Measurements from ENCODE around the gene EIF3D. TPM values are rescaled to one million over a fixed set of nuclear protein-coding genes. Genes with fewer than 3 reads are reported as not detected.
A peak's percentile ranks its signal among the peaks of the same experiment; 100 is the strongest.

EIF3D gene
- total RNA-seq, 1 experiment from 2014 or later: 211 TPM

GRCh38 chr22:36505998-36506635, 22.8 kb downstream of the EIF3D start:
- Histone ChIP-seq H3K27ac (peak overlapping the region; percentile 58; the same call in 1 of the 2 replicates), H3K4me3 (peak overlapping the region; percentile 66), H3K27me3 (no peaks in the 10 kb centered on the region), H3K36me3 (peaks cover 13% of the 10 kb centered on the region), H3K9me3 (replicated peaks) (no peaks in the 10 kb centered on the region), H3K4me1 (no peaks in the 10 kb centered on the region)
- DNase-seq: no peak

GRCh38 chr22:36497910-36498665, 30.9 kb downstream of the EIF3D start:
- H3K27ac ChIP-seq: no peak overlapping the region
- H3K36me3 ChIP-seq: peaks cover 13% of the 10 kb centered on the region

GRCh38 chr22:36493690-36494110, 35.3 kb downstream of the EIF3D start:
- Histone ChIP-seq H3K4me3 (no peak overlapping the region), H3K27me3 (no peaks in the 10 kb centered on the region), H3K4me1 (no peaks in the 10 kb centered on the region), H3K27ac (no peak overlapping the region), H3K9me3 (replicated peaks) (no peaks in the 10 kb centered on the region), H3K36me3 (peaks cover 12% of the 10 kb centered on the region; the same call in 1 of the 2 replicates)
- no peak for DNase-seq

More at GRCh38 chr22:36497910-36498665, 30.9 kb downstream of the EIF3D start:
- H3K4me1 ChIP-seq: no peaks in the 10 kb centered on the region
- no peaks in the 10 kb centered on the region for H3K9me3 ChIP-seq (replicated peaks)
- H3K4me3 ChIP-seq: no peak overlapping the region
- H3K27me3 ChIP-seq: no peaks in the 10 kb centered on the region
- DNase-seq: no peak

DNA sequence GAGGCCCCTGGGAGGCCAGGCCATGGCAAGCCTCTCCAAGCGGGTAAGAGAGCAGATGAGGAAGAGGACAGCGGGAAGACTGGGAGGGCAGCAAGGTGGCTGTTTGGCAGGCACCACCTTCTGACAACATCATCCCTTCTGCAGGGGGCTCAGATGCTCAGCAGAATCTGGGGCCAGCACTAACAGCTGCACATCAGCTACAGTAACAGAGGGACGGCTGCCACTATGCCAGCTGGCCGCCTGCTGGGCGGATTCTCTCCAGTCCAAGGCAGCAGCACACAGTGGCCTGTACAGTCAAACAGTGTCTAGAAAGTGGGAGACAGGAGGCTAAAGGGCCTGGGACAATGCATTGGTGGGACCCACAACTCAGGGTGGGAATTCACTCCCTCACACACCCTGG, 36.9 kb downstream of the EIF3D start:
- Histone ChIP-seq H3K4me3 (no peak overlapping the region), H3K27ac (no peak overlapping the region), H3K36me3 (peaks cover 12% of the 10 kb centered on the region; the same call in 1 of the 2 replicates), H3K27me3 (no peaks in the 10 kb centered on the region), H3K4me1 (no peaks in the 10 kb centered on the region), H3K9me3 (replicated peaks) (no peaks in the 10 kb centered on the region)
- DNase-seq: peak in 1 of 2 experiments; percentile 20

DNA sequence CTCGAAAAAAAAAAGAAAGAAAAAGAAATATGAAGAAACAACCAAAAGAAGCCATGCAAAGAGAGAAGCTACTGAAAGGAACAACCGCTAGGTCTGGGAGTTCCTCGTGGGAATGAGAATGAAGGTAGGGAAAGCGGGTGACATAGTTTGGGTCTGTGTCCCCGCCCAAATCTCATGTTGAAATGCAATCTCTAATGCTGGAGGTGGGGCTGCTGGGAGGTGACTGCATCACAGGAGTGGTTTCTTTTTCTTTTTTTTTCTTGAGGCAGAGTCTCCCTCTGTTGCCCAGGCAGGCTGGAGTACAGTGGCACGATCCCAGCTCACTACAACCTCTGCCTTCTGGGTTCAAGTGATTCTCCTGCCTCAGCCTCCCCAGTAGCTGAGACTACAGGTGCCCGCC, 37.8 kb downstream of the EIF3D start:
- Histone ChIP-seq H3K4me3 (no peak overlapping the region), H3K27me3 (no peaks in the 10 kb centered on the region), H3K9me3 (replicated peaks) (no peaks in the 10 kb centered on the region), H3K4me1 (no peaks in the 10 kb centered on the region), H3K36me3 (peaks cover 12% of the 10 kb centered on the region; the same call in 1 of the 2 replicates), H3K27ac (no peak overlapping the region)
- no peak for DNase-seq

DNA sequence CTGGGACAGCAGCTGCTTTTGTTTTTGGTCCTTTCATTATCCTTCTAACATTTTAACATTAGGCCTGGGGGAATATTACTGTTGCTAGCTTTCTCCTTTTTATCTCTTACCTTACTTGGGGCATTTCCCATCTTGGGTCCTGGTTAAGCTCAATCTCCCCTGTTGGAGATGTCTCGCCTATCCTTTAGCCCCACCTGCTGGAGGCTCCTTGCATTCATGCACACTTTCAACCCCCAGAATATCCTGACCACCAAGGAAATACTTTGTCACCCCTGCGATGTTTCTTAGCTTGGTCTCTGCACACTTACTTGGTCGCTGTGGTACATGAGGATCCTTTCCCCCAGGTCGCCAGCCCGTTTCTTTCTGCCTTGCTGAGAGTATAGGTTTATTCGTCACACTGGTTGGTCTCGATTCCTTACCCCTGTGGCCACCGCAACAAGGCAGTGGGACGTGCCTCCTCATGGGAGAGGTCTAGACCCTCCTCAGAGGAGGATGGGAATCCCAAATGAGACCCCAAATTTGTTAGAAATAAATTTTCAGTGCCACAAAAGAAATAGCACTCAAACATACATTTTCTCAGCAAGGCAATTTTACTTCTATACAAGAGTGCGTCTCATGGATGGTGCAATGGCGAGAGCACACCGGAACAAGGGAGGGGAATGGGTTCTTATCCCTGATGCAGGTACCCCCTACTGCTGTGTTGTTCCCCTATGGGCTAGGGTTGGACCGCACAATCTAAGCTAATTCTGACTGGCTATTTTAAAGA, 42.2 kb downstream of the EIF3D start:
- H3K4me3 ChIP-seq: no peak overlapping the region
- peak; percentile 63 to 78 for DNase-seq

DNA sequence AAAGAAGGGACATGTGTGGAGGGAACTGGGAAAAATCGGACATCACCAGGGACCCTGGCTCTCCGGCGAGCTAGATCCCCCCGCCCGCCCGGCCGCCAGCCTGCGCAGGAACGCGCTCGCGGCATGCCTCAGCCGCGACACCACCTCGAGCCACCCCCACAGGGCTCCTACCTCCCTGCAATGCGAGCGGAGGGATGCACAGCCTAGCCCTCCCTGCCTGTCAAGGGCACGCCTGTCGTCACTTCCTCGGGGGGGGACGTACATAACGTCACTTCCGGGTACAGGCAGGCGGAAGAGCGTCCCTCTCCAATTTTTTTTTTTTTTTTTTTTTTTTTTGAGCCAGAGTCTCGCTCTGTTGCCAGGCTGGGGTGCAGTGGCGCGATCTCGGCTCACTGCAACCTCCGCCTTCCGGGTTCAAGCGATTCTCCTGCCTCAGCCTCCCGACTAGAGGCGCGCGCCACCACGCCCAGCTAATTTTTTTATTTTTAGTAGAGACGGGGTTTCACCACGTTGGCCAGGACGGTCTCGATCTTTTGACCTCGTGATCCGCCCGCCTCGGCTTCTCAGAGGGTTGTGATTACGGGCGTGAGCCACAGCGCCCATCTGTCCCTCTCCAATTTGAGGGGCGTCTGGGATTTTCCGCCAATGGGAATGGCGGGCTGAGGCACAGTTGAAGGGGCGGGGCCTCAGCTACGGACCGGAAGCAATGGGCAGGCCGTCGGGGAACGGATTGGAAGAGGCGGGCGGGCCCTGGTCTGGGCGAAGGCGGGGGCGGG, 47.4 kb downstream of the EIF3D start, which contains the start of gene TXN2:
Gene TXN2 (minus strand): TSS at position 248 of the 776 bp plus-strand sequence. CDS start 803 bp downstream, outside the sequence.
- Histone ChIP-seq H3K4me3 (peak within 1 kb of the TSS; percentile 91), H3K4me1 (peaks cover 12% of the 10 kb centered on the region), H3K9me3 (replicated peaks) (no peaks in the 10 kb centered on the region), H3K27me3 (no peaks in the 10 kb centered on the region), H3K36me3 (no peaks in the 10 kb centered on the region; the same call in 1 of the 2 replicates), H3K27ac (peak within 1 kb of the TSS; percentile 98)
- DNase-seq: peak; percentile 97

More for the DNA sequence above, 42.2 kb downstream of the EIF3D start:
- Histone ChIP-seq H3K9me3 (replicated peaks) (no peaks in the 10 kb centered on the region), H3K4me1 (no peaks in the 10 kb centered on the region), H3K27ac (no peak overlapping the region), H3K27me3 (no peaks in the 10 kb centered on the region), H3K36me3 (no peaks in the 10 kb centered on the region)

DNA sequence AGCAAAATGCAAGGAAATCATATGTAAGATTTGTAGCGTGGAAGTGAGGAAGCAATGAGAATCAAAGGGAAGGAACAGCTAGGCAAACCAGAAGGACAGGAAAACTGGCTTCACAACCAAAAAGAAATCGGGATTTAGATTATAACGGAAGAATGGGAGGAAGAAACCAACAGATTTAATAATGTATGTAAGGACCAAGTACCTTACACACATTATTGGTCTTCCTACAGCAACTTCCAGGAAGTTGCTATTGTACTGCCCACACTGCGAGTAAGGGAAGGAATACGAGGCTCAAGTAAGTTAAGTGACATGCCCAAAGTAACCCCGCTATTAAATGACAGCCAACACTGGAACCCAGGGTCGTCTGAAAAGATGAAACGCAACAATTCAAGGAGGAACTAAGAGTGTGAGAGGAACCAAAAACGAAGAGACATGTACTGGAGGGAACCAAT, 48.0 kb downstream of the EIF3D start:
- Histone ChIP-seq H3K4me3 (peak overlapping the region; percentile 91), H3K36me3 (no peaks in the 10 kb centered on the region; the same call in 1 of the 2 replicates), H3K27ac (peak overlapping the region; percentile 98), H3K9me3 (replicated peaks) (no peaks in the 10 kb centered on the region), H3K4me1 (peaks cover 12% of the 10 kb centered on the region), H3K27me3 (no peaks in the 10 kb centered on the region)
- no peak for DNase-seq

GRCh38 chr22:36478966-36479365, 50.0 kb downstream of the EIF3D start:
- no peaks in the 10 kb centered on the region for H3K27me3 ChIP-seq
- peak; percentile 55 to 67 for DNase-seq
- H3K9me3 ChIP-seq (replicated peaks): no peaks in the 10 kb centered on the region
- no peak overlapping the region for H3K4me3 ChIP-seq
- H3K36me3 ChIP-seq: peaks cover 11% of the 10 kb centered on the region
- peaks cover 12% of the 10 kb centered on the region for H3K4me1 ChIP-seq
- no peak overlapping the region for H3K27ac ChIP-seq

DNA sequence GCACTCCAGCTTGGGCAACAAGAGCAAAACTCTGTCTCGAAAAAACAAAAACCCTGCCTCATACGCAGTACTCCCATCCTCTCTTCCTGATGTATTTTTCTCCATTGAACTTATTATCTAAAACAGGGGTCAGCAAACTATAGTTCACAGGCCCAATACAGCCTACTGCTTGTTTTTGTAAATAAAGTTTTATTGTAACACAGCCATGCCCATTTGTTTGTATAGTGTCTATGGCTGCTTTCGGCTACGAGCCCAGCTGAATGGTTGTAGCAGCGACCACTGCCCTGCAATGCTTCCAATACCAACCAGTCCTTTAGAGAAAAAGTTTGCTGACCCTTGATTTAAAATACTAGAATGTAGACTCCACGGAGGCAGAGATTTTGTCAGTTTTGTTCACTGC, 53.6 kb downstream of the EIF3D start:
- Histone ChIP-seq H3K4me1 (peaks cover 38% of the 10 kb centered on the region), H3K27me3 (no peaks in the 10 kb centered on the region), H3K9me3 (replicated peaks) (no peaks in the 10 kb centered on the region), H3K27ac (no peak overlapping the region), H3K36me3 (peaks cover 13% of the 10 kb centered on the region), H3K4me3 (no peak overlapping the region)
- no peak for DNase-seq

- Histone ChIP-seq H3K27ac (peak overlapping the region; percentile 67), H3K4me3 (no peak overlapping the region), H3K9me3 (replicated peaks) (no peaks in the 10 kb centered on the region), H3K27me3 (no peaks in the 10 kb centered on the region), H3K36me3 (peaks cover 13% of the 10 kb centered on the region), H3K4me1 (peaks cover 47% of the 10 kb centered on the region)
- no peak for DNase-seq
Observed at GRCh38 chr22:36472689-36473088, 56.3 kb downstream of the EIF3D start.

DNA sequence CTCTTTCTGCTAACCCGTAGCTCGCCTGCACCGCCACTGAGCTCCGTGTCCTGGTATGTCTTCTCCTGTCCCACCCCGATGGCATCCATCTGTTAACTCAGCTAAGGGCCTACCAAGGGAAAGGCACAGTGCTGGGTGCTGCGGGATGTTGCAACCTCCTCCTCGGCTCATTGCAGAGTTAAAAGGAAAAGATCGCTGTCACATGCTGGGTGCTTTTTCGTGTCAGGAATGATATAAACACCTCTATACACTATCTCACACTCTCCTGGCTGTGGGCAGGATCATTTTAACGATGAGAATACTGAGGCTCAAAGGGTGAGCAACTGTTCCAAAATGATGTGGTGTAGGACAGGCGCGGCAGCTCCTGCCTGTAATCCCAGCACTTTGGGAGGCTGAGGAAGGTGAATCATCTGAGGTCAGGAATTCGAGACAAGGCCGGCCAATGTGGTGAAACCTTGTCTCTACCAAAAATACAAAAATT, 57.6 kb downstream of the EIF3D start:
- Histone ChIP-seq H3K4me1 (peaks cover 60% of the 10 kb centered on the region), H3K36me3 (peaks cover 13% of the 10 kb centered on the region), H3K27ac (peak overlapping the region; percentile 67), H3K9me3 (replicated peaks) (no peaks in the 10 kb centered on the region), H3K27me3 (no peaks in the 10 kb centered on the region), H3K4me3 (no peak overlapping the region)
- DNase-seq: peak; percentile 47 to 52

GRCh38 chr22:36470994-36471331, 58.0 kb downstream of the EIF3D start:
- DNase-seq: no peak
- Histone ChIP-seq H3K27me3 (no peaks in the 10 kb centered on the region), H3K4me3 (no peak overlapping the region), H3K27ac (peak overlapping the region; percentile 67), H3K36me3 (peaks cover 13% of the 10 kb centered on the region), H3K4me1 (peaks cover 64% of the 10 kb centered on the region), H3K9me3 (replicated peaks) (no peaks in the 10 kb centered on the region)

Measured in SJCRH30 (cell line).